HG02852 (cell line): Measurements from ENCODE around the gene GLT8D1.
"Not testable (repeated sequence)": the region's sequence is repeated elsewhere in the genome, so short reads cannot be mapped to it uniquely, and the experiment has no call there.

Experiments used
- ATAC-seq: cut with Tn5 transposase; IDR thresholded peaks from one replicate; pipeline ENCODE4 v1.9.1; 2021; ENCODE audit warnings: mild to moderate bottlenecking, moderate library complexity; ENCODE audit not compliant: unreplicated experiment

Gene GLT8D1

GRCh38 chr3:52681596-52681995 is 24.0 kb downstream of the GLT8D1 start:
- ATAC-seq = no peak

GRCh38 chr3:52679811-52680210 is 25.8 kb downstream of the GLT8D1 start:
- ATAC-seq = no peak

GRCh38 chr3:52679199-52679538 is 26.4 kb downstream of the GLT8D1 start:
- no peak for ATAC-seq

GRCh38 chr3:52678265-52679198 is 27.1 kb downstream of the GLT8D1 start:
- ATAC-seq = no peak

GRCh38 chr3:52676201-52676600 is 29.4 kb downstream of the GLT8D1 start:
- ATAC-seq = not testable (repeated sequence)

- ATAC-seq = no peak
Observed at GRCh38 chr3:52671676-52672075, 33.9 kb downstream of the GLT8D1 start.

- peak; percentile 85 for ATAC-seq
Observed at GRCh38 chr3:52670621-52671521, 34.7 kb downstream of the GLT8D1 start.

- ATAC-seq = no peak
Observed at GRCh38 chr3:52663098-52663497, 42.5 kb downstream of the GLT8D1 start.

- no peak for ATAC-seq
Observed at GRCh38 chr3:52660046-52660445, 45.5 kb downstream of the GLT8D1 start.

- no peak for ATAC-seq
Observed at GRCh38 chr3:52655895-52656294, 49.7 kb downstream of the GLT8D1 start.

- ATAC-seq = no peak
Observed at GRCh38 chr3:52651592-52651991, 54.0 kb downstream of the GLT8D1 start.

- no peak for ATAC-seq
Observed at GRCh38 chr3:52650439-52650838, 55.2 kb downstream of the GLT8D1 start.

- no peak for ATAC-seq
Observed at GRCh38 chr3:52649461-52650210, 56.0 kb downstream of the GLT8D1 start.

GRCh38 chr3:52645549-52645948 is 60.0 kb downstream of the GLT8D1 start:
- no peak for ATAC-seq
